Astrocyte of the cerebellum (primary cell): Measurements from ENCODE around the gene RFTN1.

Experiments
- DNase-seq: peaks from one replicate; pipeline ENCODE4 v3.0.0-alpha.2; 2011; ENCODE audit warnings: low read depth
- H3K4me3 ChIP-seq: 2 replicates; pipeline ENCODE4 v1.5.1; 2011; ENCODE audit warnings: mild to moderate bottlenecking, low read depth, low read length, moderate library complexity
- in situ Hi-C: cut with HindIII; loops from 2 replicates; pipeline ENCODE4 v1.10.0; 2017; ENCODE audit warnings: low sequenced_read_pairs
- TF ChIP-seq, protein P1 (sequence below): IDR thresholded peaks from 2 replicates; pipeline ENCODE4 v1.5.1; 2012; ENCODE audit warnings: low read length, low read depth, moderate library complexity, mild to moderate bottlenecking; ENCODE audit errors: missing control alignments

RFTN1 gene

DNA sequence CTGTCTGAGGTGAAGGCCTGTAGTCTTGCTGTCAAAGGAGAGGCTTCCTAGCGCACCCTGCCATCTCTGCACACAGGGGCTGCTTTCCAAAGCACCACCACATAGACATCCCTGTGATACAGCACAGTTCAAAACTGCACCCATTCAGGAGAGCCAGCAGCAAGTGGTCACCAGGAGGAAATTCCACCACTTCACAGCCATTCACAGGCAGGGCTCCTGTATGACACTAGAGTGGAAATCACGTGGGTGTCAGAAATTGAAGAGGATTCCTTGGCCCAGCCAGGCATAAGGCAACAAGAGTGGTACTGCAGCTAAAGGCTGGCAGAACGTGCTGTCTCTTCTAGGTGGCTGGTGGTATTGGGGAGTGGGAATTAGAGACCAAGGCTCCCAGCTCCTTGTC is 102.8 kb downstream of the RFTN1 start:
- TF ChIP-seq, protein P1, sequence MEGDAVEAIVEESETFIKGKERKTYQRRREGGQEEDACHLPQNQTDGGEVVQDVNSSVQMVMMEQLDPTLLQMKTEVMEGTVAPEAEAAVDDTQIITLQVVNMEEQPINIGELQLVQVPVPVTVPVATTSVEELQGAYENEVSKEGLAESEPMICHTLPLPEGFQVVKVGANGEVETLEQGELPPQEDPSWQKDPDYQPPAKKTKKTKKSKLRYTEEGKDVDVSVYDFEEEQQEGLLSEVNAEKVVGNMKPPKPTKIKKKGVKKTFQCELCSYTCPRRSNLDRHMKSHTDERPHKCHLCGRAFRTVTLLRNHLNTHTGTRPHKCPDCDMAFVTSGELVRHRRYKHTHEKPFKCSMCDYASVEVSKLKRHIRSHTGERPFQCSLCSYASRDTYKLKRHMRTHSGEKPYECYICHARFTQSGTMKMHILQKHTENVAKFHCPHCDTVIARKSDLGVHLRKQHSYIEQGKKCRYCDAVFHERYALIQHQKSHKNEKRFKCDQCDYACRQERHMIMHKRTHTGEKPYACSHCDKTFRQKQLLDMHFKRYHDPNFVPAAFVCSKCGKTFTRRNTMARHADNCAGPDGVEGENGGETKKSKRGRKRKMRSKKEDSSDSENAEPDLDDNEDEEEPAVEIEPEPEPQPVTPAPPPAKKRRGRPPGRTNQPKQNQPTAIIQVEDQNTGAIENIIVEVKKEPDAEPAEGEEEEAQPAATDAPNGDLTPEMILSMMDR = no peak
- no peak for DNase-seq
- H3K4me3 ChIP-seq = no peak overlapping the region
- in situ Hi-C loops = no loop called here

DNA sequence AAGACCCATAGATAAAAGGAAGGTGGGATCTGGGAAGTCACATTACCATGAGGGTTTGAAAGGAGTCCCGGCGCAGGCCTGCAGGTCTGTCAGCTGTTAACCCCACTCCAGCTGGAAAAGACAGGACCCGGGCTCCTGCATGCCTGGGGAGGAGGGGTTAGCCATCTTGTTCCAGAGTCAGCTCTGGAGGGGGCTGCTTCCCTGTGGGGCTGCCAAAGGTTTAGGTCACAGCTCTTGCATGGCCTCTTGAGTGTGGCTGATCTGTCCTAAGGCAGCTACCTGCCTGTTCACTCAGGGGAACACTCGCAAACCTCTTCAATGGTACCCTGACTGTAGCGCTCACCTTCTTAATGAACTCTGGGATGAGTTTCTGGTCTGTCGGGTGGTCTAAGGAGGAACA is 104.5 kb downstream of the RFTN1 start:
- H3K4me3 ChIP-seq = no peak overlapping the region
- in situ Hi-C loops = no loop called here
- TF ChIP-seq, protein P1 = no peak
- DNase-seq = no peak

DNA sequence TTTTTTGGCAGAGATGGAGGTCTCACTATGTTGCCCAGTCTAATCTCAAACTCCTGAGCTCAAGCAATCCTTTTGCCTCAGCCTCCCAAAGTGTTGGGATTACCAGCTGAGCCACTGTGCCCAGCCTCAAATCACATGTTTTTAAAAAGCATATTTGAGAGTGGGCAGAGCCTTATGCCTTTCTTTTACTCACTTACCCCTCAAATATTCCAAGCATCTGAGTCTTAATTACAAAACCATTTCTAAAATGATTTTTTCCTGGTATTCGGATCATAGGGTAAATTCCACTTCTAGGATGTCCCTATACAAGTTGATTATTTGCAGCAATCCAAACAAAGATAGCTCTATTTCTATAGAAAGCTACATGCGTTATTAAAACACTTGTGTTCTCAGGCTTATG is 106.1 kb downstream of the RFTN1 start:
- no peak overlapping the region for H3K4me3 ChIP-seq
- no peak for DNase-seq
- TF ChIP-seq, protein P1 = no peak
- in situ Hi-C loops = no loop called here

DNA sequence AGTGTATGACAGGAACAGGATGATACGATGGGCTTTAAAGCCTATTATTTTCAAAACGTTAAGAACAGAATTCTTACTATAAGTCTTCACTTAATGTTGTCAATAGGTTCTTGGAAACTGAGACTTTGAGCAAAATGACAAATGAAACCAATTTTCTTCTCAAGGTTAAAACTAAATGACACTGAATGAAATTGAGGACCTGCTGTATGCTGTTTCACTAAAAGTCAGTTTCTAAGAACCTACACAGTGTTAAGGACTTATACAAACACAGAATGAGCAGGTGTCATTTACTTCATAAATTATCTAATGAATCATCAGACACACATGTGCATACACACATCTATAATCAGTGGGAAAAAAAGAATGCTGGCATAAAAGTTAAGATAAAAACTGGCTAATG is 106.9 kb downstream of the RFTN1 start:
- no peak for DNase-seq
- no peak overlapping the region for H3K4me3 ChIP-seq
- TF ChIP-seq, protein P1 = no peak
- in situ Hi-C loops = no loop called here

DNA sequence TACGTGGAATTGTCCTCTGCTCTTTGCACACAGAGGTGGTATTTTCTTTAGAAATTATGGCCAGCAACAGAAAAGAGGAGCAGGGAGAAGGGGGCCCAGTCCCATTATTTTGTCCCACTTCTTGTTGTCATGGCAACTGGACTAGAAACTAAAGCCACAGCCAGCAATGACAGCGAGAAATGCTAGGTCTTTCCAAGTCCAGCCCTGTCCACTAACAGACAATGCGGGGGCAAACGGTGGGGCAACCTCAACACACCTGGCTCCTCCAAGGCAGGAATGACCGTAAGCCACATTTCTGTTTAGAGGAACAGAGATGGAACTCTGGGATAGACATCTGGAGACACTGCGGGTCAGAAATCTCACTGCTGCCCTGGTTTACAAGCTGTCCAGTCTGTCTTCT is 107.3 kb downstream of the RFTN1 start:
- in situ Hi-C loops = no loop called here
- no peak overlapping the region for H3K4me3 ChIP-seq
- DNase-seq = no peak
- TF ChIP-seq, protein P1 = no peak

DNA sequence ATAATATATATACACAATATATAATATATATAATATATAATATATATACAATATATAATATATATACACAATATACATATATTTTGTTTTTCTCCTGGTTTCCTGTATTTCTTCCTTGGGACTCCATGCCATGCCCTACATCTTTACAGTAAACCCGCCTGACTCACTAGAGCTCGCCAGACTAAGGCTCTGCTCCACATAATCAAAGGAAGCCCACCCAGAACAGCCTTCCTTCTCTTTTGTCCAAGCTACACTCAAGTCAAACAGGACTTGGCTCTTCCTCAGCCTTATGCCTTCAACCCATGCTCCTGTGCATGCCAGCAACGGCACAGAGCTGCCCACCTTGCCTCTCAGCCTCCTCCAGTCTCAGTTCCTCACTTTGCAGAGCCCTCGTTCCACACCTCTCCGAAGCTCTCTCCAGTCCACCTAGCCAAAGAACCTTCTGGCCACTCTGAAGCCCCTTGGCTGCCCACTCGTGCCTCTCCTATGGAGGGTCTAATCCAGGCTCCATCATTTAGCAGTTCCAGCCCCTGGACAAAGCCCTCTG is 109.1 kb downstream of the RFTN1 start:
- in situ Hi-C loops = no loop called here
- TF ChIP-seq, protein P1 = no peak
- DNase-seq = no peak
- no peak overlapping the region for H3K4me3 ChIP-seq

DNA sequence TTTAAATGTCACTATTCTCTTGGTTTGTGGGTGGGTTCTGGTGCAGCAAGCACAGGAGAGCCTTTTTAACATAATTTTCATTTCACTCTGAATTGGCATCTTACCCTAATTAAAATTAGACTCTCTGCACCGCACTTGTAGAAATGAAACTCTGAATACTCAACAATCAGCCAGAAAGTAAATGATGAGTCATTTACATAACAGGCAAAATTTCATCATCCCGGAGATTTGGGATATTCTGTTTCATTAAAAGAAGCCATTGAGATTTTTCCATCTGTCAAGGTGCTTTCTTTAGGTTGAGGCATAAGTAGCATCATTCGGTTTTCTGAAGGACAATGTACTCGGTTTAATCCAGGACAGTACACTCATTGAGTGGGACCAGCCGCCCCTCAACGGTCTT is 111.0 kb downstream of the RFTN1 start:
- TF ChIP-seq, protein P1 = no peak
- no peak for DNase-seq
- no peak overlapping the region for H3K4me3 ChIP-seq
- in situ Hi-C loops = no loop called here
